Heart right ventricle (tissue), 16 donors: ENCODE data around the gene IKBKE. TPM values are rescaled to one million over a fixed set of nuclear protein-coding genes. Genes with fewer than 3 reads are reported as not detected.

Source experiments
- ATAC-seq, 8 donors: fragments of 200-7000 bp; cut with Tn5 transposase; one replicate each; pipeline ENCODE4 v1.9.1; 2020; ENCODE audit warnings: mild to moderate bottlenecking in 8 of 8, moderate library complexity in 8 of 8, moderate number of reproducible peaks in 1 of 8
- DNase-seq, 2 donors: peaks; one replicate each; pipeline ENCODE4 v3.0.0-alpha.2; 2020
- H3K27ac ChIP-seq, 10 donors: fragments of 200-600 bp; sonication (generic) in 2 of 10; one replicate each; pipeline versions ENCODE4 v1.5.0 to v1.8.0; 2020 to 2022; ENCODE audit warnings: mild to moderate bottlenecking in 3 of 10
- H3K27me3 ChIP-seq, 7 donors: fragments of 200-600 bp; one replicate each; pipeline ENCODE4 v1.8.0; 2021 to 2022; ENCODE audit warnings: mild to moderate bottlenecking in 2 of 7
- H3K36me3 ChIP-seq, 9 donors: fragments of 200-600 bp; sonication (generic) in 1 of 9; one replicate each; pipeline versions ENCODE4 v1.5.0 to v1.8.0; 2020 to 2022; ENCODE audit warnings: mild to moderate bottlenecking in 2 of 9
- H3K4me1 ChIP-seq, 9 donors: fragments of 200-600 bp; sonication (generic) in 1 of 9; one replicate each; pipeline versions ENCODE4 v1.5.0 to v1.8.0; 2020 to 2022; ENCODE audit warnings: mild to moderate bottlenecking in 4 of 9
- H3K4me3 ChIP-seq, 10 donors: fragments of 200-600 bp; sonication (generic) in 2 of 10; one replicate each; pipeline versions ENCODE4 v1.5.0 to v1.8.0; 2020 to 2022; ENCODE audit warnings: mild to moderate bottlenecking in 7 of 10, moderate library complexity in 2 of 10
- H3K9me3 ChIP-seq, 11 donors: fragments of 200-600 bp in 10 of 11; sonication (generic) in 2 of 11; one replicate each; pipeline versions ENCODE4 v1.5.0 to v1.8.0; 2013 to 2022; ENCODE audit warnings: mild to moderate bottlenecking in 2 of 11, control low read depth in 1 of 11, moderate library complexity in 1 of 11
- WGBS, 2 donors: extraction: QIAGEN DNeasy Blood & Tissue Kit; methylation state at CpG; one replicate each; pipeline ENCODE4 v1.1.7; 2013; ENCODE audit warnings: inconsistent platforms in 1 of 2; 5-methylcytosine and 5-hydroxymethylcytosine counted together
- intact Hi-C, 10 donors: fragments of 100-400 bp; cut with DNase I; formaldehyde crosslinking; loops; one replicate each; pipeline versions ENCODE4 v1.11.1 to v1.14.2; 2022
- polyA plus RNA-seq, 2 donors: library from polyadenylated mRNA; stranded (reverse); fragments of 200-250 nt; gene quantifications; one replicate each; pipeline ENCODE4 v1.2.3, GENCODE V29; 2013
- total RNA-seq, 10 donors: library from RNA; stranded (reverse); fragmentation: NEBNext Ultra II Directional in 3 of 10; extraction: Animal tissue kit (Norgen Biotek cat#: 25700) in 3 of 10; gene quantifications; one replicate each; pipeline versions ENCODE4 v1.2.1 to v1.2.4, GENCODE V29; 2021 to 2023
- TF ChIP-seq, protein P1 (sequence below), 9 donors: fragments of 200-600 bp; sonication (generic) in 2 of 9; IDR thresholded peaks; one replicate each; pipeline versions ENCODE4 v1.5.0 to v1.8.0; 2021 to 2022; ENCODE audit warnings: antibody characterized with exemption in 9 of 9, mild to moderate bottlenecking in 5 of 9, moderate library complexity in 1 of 9
- donor health status: Arrhythmogenic right ventricular cardiomyopathy.
- donor health status: ischemic (EF 13 %, LVEDD 7.1; RV severe dilation, severe dysfunction).
- donor health status: healthy with polysubstance abuse.
- donor health status: DM: no; HTN: yes; CAD: no.
- donor health status: DM: no; HTN: no; CAD: no.
- donor health status: ischemic (EF 25% LVEDD 6.9; RV normal size, moderate dysfunction).
- donor health status: ischemic (EF 25% LVEDD 5.7; RV mildly dilated, moderate dysfunction).
- donor health status: healthy.
- donor health status: DM: yes; HTN: yes; CAD: no.
- donor health status: Ischemic cardiomyopathy.
- donor health status: ischemic (EF 35%, LVEDD 5.7; RV mildly dilated, moderate dysfunction).
- donor health status: nonischemic (EF 11% LVEDD 7.7; RV severe dilation, severe dysfunction).
- donor health status: DM: yes; HTN: yes; CAD: no.
- donor health status: PGD.
- donor health status: ischemic (EF 29% LVEDD 5.4; RV normal size, mild dysfunction).
- donor health status: nonischemic (EF 23%, LVEDD 6.1; RV moderate dilation, normal function).

The IKBKE gene
- total and polyA plus RNA-seq, 12 donors, result 0.29 to 5.4 (median 0.79) TPM

GRCh38 chr1:206451134-206451686, 19.1 kb upstream of the IKBKE start:
- WGBS, 2 donors, result 88 to 96% methylated on average over 9 of the region's 9 CpGs
- intact Hi-C loops, result no loop called here
- Histone ChIP-seq H3K4me3 (no peak overlapping the region), H3K27ac (no peak overlapping the region), H3K36me3 (peaks cover 0 to 100% (median 23%) of the 10 kb centered on the region in 9 donors), H3K4me1 (peaks cover 2 to 17% (median 11%) of the 10 kb centered on the region in 9 donors), H3K9me3 (no peaks in the 10 kb centered on the region), H3K27me3 (no peaks in the 10 kb centered on the region)
- DNase-seq (no peak), ATAC-seq (no peak)
- TF ChIP-seq, protein P1, sequence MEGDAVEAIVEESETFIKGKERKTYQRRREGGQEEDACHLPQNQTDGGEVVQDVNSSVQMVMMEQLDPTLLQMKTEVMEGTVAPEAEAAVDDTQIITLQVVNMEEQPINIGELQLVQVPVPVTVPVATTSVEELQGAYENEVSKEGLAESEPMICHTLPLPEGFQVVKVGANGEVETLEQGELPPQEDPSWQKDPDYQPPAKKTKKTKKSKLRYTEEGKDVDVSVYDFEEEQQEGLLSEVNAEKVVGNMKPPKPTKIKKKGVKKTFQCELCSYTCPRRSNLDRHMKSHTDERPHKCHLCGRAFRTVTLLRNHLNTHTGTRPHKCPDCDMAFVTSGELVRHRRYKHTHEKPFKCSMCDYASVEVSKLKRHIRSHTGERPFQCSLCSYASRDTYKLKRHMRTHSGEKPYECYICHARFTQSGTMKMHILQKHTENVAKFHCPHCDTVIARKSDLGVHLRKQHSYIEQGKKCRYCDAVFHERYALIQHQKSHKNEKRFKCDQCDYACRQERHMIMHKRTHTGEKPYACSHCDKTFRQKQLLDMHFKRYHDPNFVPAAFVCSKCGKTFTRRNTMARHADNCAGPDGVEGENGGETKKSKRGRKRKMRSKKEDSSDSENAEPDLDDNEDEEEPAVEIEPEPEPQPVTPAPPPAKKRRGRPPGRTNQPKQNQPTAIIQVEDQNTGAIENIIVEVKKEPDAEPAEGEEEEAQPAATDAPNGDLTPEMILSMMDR (IDR thresholded peaks at IDR 0.05), result no peak

- no peaks in the 10 kb centered on the region for H3K9me3 ChIP-seq
- intact Hi-C loops, result no loop called here
- no peak overlapping the region for H3K4me3 ChIP-seq
- TF ChIP-seq, protein P1 (IDR thresholded peaks at IDR 0.05), result no peak
- H3K27me3 ChIP-seq, result no peaks in the 10 kb centered on the region
- DNase-seq (no peak), ATAC-seq (no peak)
- WGBS, 2 donors, result 94 to 96% methylated on average over 13 of the region's 13 CpGs
- H3K4me1 ChIP-seq, result peaks cover 5 to 35% (median 25%) of the 10 kb centered on the region in 9 donors
- peaks cover 0 to 86% (median 23%) of the 10 kb centered on the region in 9 donors for H3K36me3 ChIP-seq
- no peak overlapping the region for H3K27ac ChIP-seq
These were observed 17.2 kb upstream of the IKBKE start for GRCh38 chr1:206453111-206453510.

GRCh38 chr1:206455289-206455665, 15.0 kb upstream of the IKBKE start:
- TF ChIP-seq, protein P1 (IDR thresholded peaks at IDR 0.05), result no peak
- Histone ChIP-seq H3K9me3 (no peaks in the 10 kb centered on the region), H3K27me3 (no peaks in the 10 kb centered on the region), H3K4me3 (no peak overlapping the region), H3K36me3 (peaks cover 0 to 82% (median 24%) of the 10 kb centered on the region in 9 donors), H3K27ac (no peak overlapping the region), H3K4me1 (peaks cover 5 to 45% (median 31%) of the 10 kb centered on the region in 9 donors)
- intact Hi-C loops, result no loop called here
- ATAC-seq, result no peak
- 71% methylated on average over 3 of the region's 3 CpGs for WGBS, 2 donors
- no peak for DNase-seq

GRCh38 chr1:206455666-206456344, 14.5 kb upstream of the IKBKE start:
- peak overlapping the region in 1 of 10 donors; percentile 46 for H3K27ac ChIP-seq
- peaks cover 0 to 76% (median 19%) of the 10 kb centered on the region in 9 donors for H3K36me3 ChIP-seq
- H3K27me3 ChIP-seq, result no peaks in the 10 kb centered on the region
- peak in 2 of 8 donors; percentile 18 to 22 for ATAC-seq
- no peak overlapping the region for H3K4me3 ChIP-seq
- peak in 1 of 2 donors; percentile 48 for DNase-seq
- H3K9me3 ChIP-seq, result no peaks in the 10 kb centered on the region
- TF ChIP-seq, protein P1 (IDR thresholded peaks at IDR 0.05), result no peak
- WGBS, 2 donors, result 30 to 33% methylated on average over 12 of the region's 12 CpGs
- H3K4me1 ChIP-seq, result peaks cover 5 to 50% (median 32%) of the 10 kb centered on the region in 9 donors
- intact Hi-C loops, result no loop called here
